GM12874 (cell line): ENCODE results near the gene SEZ6.

ENCODE experiments used
- TF ChIP-seq, protein P1 (sequence below): IDR thresholded peaks from 2 replicates; pipeline ENCODE4 v1.5.1; 2011; ENCODE audit warnings: low read depth, mild to moderate bottlenecking, control low read depth, low read length, moderate library complexity; ENCODE audit not compliant: insufficient read depth

The SEZ6 gene

DNA sequence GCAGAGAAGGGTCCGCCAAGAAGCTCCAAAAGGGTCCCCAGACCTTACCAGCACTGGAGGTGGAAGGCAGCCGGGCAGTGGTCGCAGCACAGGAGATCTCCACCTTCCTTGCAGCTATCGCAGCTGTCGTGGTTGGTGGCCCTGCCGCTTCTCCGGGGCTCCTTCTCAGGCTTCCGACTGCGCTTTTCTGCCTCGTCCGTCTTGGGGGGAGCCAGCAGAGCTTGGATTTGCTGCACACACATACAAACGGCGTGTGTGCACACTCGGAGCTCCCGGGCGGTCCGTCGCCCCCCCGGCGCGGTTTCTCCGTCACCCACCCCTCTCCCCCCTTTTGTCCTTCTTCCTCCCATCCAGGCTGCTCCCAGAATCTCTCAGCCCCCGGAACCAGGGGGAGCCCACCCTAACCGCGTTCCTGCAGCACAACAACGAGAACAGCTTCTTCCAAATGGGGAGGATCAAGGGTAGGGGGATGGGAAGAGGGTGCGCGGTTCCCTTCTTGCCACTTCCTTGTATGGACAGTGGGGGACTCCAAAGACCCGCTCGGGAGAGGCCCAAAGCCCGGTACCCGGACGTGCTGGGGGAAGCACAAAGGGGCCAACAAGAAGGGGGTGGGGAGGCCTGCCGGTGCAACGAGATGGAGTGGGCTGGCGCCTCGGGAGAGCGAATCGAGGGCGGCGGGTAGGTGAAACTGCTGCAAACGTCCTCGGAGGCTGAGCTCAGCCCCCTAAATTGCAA, 55.6 kb downstream of the SEZ6 start:
- TF ChIP-seq, protein P1, sequence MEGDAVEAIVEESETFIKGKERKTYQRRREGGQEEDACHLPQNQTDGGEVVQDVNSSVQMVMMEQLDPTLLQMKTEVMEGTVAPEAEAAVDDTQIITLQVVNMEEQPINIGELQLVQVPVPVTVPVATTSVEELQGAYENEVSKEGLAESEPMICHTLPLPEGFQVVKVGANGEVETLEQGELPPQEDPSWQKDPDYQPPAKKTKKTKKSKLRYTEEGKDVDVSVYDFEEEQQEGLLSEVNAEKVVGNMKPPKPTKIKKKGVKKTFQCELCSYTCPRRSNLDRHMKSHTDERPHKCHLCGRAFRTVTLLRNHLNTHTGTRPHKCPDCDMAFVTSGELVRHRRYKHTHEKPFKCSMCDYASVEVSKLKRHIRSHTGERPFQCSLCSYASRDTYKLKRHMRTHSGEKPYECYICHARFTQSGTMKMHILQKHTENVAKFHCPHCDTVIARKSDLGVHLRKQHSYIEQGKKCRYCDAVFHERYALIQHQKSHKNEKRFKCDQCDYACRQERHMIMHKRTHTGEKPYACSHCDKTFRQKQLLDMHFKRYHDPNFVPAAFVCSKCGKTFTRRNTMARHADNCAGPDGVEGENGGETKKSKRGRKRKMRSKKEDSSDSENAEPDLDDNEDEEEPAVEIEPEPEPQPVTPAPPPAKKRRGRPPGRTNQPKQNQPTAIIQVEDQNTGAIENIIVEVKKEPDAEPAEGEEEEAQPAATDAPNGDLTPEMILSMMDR, result no peak

DNA sequence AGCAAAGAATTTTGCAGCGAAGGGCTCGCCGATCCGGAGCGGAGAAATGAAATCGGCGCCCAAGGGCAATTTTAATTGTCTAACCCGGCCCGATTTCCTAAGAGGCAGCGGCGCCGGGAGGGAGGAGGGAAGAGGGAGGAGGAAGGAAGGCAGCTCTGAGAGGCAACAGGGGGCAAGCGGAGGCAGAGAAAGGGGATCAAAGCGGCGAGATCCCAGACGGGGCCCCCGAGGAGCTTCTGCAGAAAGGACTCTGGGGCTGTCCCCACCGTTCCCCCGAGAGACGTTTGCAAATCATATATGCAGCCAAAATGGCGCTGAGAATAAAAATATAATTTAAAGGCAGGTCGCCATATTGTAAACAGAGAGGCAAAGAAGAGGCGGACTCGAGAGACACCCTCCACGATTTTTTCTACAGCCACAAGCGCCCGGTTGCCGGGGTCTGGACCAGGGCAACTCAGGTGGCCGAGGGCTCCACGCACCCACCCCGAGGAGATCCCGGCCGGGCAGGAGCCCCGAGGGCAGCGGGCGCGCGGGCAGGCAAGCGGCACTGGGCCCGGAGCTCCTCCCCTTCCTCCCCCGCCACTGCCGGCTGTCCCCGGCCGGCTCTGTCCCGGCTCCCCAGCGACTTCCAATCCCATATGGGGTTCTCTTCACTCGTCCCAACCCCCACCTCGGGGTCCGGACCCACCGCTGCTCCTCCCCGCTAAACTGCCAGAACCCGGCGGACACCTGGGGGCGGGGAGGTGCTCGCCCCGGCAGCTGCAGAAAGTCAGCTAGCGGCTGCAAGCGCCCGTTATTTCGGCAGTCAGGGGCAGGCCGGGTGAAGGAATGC, 56.4 kb downstream of the SEZ6 start:
- TF ChIP-seq, protein P1, result no peak

DNA sequence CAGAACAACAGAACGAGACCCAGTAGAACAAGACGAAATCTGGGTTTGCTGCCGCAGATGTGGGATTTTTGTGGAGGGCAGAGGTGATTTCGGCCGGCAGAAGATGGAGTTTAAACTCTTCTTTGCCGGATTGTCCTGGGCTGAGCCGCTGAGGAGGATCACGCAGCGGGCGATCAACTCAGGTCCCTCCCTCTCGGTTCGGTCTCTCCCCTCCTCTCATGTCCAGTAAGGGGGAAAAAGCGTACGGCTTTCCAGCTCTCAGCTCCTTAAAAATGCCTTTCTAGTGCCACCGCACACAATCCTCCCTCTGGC, 57.0 kb downstream of the SEZ6 start:
- TF ChIP-seq, protein P1, result no peak

DNA sequence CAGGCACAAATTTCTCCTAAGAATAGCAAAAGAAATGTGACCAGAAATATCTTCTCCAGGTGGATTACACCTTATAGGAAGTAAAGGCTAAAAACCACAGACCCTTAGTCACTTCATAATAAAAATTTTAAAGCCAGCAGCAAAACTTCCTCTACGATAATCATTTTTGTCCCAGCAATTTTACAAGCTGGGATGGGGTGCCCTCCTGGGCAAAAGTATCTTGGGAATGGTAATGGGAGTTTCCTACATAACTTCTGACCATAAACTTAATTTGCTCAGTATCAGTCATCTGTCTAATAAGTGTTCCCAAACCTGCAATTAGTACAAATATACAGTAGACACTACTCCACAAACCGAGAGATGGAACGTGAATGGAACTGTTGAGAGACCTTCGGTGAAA, 57.5 kb downstream of the SEZ6 start:
- TF ChIP-seq, protein P1, result no peak

DNA sequence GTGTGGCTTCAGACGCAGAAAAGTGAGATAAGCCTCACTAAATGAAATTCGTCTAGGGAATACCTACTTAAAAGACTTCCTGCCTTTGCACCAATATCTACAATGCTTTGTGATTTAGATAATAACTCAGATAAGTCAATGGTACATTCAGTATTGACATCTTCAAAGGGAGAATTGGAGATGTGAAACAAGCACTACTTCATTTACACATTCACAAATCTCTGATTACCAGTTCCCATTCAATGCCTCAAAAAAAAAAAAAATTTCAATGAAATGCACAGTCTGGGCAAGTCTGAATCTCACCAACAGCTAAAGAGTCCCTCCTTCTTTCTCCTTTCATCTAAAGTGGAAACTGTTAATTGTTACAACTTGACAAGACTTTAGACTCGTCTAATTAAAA, 58.2 kb downstream of the SEZ6 start:
- TF ChIP-seq, protein P1, result no peak

DNA sequence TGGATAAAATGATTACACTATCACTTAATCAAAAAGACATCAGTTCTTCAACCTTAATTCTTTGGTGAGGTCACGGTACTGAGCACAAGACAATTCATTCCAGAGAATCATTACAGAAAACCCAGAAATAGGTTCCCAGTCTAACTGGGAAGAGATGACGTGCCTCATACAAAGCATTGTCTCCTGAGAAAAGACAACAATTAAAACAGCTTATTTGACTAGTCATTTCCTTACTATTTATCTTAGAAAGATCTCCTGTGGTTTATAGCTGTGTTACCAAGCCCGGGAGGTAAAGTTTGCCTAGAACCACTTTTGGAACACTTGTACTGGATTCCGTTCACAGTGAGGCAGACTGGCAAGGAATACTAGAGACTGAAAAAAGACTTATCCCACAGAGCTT, 59.6 kb downstream of the SEZ6 start:
- TF ChIP-seq, protein P1, result no peak

DNA sequence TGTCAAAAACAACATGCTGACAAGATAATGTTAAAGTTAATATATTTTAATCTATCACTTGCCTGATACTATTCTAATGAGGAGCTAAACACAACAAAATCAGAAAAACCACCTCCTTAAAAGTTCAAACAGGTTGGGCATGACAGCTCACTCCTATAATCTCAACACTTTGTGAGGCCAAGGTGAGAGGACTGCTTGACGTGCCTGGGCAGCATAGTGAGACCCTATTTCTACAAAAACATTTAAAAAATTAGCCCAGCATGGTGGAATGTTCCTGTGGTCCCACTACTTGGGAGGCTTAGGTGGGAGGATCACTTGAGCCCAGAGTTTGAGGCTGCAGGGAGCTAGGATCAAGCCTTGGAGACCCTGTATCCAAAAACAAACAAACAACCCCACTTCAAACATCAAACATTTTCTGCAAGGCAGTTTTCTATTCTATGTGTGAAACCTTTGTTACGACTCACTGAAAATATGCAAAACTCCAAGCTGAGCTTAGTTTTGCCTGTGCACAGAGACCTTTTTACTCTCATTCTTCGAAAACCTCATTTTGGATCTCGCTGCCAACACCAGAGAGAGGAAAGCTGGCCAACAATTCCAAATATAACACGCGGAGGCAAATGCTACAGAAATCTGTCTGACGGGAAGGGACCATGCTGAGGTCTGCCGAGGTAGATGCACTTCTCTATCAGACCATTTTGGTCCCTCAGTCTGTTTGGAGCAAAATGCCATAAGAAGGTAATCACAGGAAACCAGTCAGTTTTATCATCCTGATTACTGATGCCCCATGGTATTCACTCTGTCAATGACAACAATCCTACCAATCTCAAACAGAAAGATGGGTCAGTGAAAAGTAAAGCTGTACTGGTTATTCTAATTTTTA, 60.7 kb downstream of the SEZ6 start:
- TF ChIP-seq, protein P1, result no peak
